Mononuclear cell (primary cell): ENCODE data around the gene POP5. TPM values are rescaled to one million over a fixed set of nuclear protein-coding genes. Genes with fewer than 3 reads are reported as not detected.
"Not testable (repeated sequence)": the region's sequence is repeated elsewhere in the genome, so short reads cannot be mapped to it uniquely, and the experiment has no call there.

Source experiments
- H3K27me3 ChIP-seq: 2 replicates; pipeline ENCODE4 v1.6.0; 2011; ENCODE audit warnings: low read length, control low read depth; ENCODE audit not compliant: insufficient read depth
- H3K4me1 ChIP-seq: 2 replicates; pipeline ENCODE4 v1.5.1; 2011; ENCODE audit warnings: mild to moderate bottlenecking, low read length, control low read depth; ENCODE audit not compliant: insufficient read depth
- H3K4me3 ChIP-seq: 2 replicates; pipeline ENCODE4 v1.5.1; 2011; ENCODE audit warnings: mild to moderate bottlenecking, low read length, moderate library complexity
- H3K9me3 ChIP-seq: 2 replicates; pipeline ENCODE4 v1.5.1; 2011; ENCODE audit warnings: low read depth, mild to moderate bottlenecking, control low read depth, low read length
- total RNA-seq: library from RNA; depleted of rRNA; stranded (reverse); fragments of >200 nt; gene quantifications from one replicate; pipeline ENCODE4 v1.2.3, GENCODE V29; 2012

POP5 gene
- total RNA-seq, 1 donor, result 12.7 TPM

GRCh38 chr12:120534703-120535655 is 46.2 kb downstream of the POP5 start:
- peaks cover 68% of the 10 kb centered on the region for H3K4me1 ChIP-seq
- H3K27me3 ChIP-seq, result no peaks in the 10 kb centered on the region
- H3K4me3 ChIP-seq, result peak overlapping the region; percentile 97
- no peaks in the 10 kb centered on the region for H3K9me3 ChIP-seq

DNA sequence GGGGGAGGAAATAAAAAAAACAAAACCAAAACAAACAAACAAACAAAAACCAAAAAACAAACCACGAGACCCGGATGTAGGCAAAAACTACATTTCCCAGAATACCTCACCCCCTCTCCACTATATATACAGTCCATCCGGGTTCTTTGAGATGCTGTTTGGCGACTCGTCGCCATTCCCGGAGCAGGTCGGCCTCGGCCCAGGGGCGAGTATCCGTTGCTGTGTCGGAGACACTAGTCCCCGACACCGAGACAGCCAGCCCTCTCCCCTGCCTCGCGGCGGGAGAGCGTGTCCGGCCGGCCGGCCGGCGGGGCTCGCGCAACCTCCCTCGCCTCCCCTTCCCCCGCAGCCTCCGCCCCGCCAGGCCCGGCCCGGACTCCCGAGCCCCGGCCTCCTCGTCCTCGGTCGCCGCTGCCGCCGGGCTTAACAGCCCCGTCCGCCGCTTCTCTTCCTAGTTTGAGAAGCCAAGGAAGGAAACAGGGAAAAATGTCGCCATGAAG is 46.9 kb downstream of the POP5 start, which contains the start of gene RNF10:
TSS of gene RNF10 (plus strand) at position 154 of the 500 bp plus-strand sequence. CDS start 456 bp downstream, outside the sequence.
- H3K4me3 ChIP-seq, result peak within 1 kb of the TSS; percentile 97
- no peaks in the 10 kb centered on the region for H3K9me3 ChIP-seq
- no peaks in the 10 kb centered on the region for H3K27me3 ChIP-seq
- H3K4me1 ChIP-seq, result peaks cover 68% of the 10 kb centered on the region

- Histone ChIP-seq H3K4me1 (peaks cover 61% of the 10 kb centered on the region), H3K27me3 (no peaks in the 10 kb centered on the region), H3K4me3 (no peak overlapping the region), H3K9me3 (no peaks in the 10 kb centered on the region)
These were observed 48.4 kb downstream of the POP5 start for GRCh38 chr12:120532701-120533238.

DNA sequence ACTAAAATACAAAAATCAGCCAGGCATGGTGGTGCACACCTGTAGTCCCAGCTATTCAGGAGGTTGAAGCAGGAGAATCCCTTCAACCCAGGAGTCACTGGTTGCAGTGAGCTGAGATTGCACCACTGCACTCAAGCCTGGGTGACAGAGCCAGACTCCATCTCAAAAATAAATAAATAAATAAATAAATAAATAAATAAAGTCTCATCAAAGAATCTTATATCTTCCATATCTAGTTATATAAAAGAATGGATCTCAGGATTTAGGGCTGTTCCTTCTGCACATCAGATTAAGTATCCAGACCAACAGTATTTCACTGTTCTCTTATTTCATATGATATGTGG is 50.8 kb downstream of the POP5 start:
- not testable (repeated sequence) for H3K27me3 ChIP-seq, H3K9me3 ChIP-seq, H3K4me3 ChIP-seq
- H3K4me1 ChIP-seq, result peaks cover 38% of the 10 kb centered on the region

DNA sequence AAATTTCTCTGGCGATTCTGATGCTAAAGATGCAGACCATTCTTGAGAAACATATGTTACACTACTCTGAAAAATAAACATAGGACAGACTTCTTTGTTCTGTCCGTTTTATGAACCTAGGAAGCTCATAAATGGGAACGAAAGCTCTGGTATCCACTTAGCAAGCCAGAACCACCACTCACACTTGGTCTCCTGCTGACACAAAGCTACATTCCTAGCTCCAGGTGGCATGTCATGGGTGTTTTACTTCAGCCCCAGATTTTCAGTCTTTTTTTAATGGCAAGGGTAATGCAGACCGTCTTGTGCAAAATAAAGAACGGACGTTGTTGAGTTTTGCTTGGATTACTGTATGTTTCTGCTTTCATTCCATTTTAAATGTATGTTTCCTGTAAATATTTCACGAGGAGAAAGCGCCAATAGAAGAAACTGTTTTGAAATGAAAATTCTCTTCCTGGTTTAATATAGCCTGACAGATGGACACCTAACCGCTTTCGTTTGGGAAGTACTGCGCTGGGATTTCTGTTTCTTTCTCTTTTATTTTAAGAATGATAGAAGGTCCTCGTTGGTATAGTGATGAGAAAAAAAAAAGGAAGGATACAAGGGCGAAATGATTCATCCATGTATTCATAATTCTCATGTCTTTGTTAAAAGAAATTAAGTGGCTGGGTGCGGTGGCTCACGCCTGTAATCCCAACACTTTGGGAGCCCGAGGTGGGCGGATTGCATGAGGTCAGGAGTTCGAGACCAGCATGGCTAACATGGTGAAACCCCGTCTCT is 51.4 kb downstream of the POP5 start:
- peak overlapping the region; percentile 97 for H3K4me3 ChIP-seq
- H3K4me1 ChIP-seq, result peaks cover 32% of the 10 kb centered on the region
- H3K9me3 ChIP-seq, result no peaks in the 10 kb centered on the region
- no peaks in the 10 kb centered on the region for H3K27me3 ChIP-seq

DNA sequence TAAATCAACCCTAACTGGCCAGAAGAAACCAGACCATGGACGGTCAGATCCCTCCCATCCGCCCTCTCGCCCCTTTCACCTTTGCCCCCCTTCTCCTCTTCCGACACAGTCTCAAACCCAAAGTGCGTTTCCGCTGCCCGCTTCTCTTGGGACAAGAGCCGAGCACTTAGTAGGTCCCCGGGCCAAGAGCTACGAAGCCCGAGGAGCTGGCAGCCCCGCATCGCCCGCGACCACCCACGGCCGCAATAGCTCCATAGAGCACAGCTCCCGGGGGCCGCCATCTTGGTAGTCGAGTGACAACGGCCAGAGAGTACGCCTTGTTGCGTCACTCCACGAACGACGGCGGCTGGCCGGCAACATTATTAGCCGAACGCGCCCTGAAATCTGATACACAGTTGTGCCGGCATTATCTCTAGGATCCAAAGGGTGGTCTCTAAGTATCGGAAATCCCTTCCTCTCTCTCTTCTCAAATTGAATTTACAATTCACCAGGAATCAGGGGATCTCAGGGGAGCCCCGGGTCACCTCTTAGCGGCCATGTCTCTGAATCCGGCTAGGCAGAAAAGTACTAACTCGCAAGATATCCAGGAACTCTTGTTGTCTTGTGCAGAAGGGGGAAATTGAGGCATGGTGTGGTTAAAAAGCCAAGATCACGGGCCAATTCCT is 52.2 kb downstream of the POP5 start, which contains the start of gene COQ5:
TSS of gene COQ5 (minus strand) at position 298 of the 665 bp plus-strand sequence. CDS start at position 281, 17 bp downstream.
- no peaks in the 10 kb centered on the region for H3K9me3 ChIP-seq
- peak within 1 kb of the TSS; percentile 97 for H3K4me3 ChIP-seq
- peaks cover 32% of the 10 kb centered on the region for H3K4me1 ChIP-seq
- no peaks in the 10 kb centered on the region for H3K27me3 ChIP-seq

Other genes starting within 250 kb of the POP5 start
- not detected for gene MSI1, start 212.2 kb downstream of the POP5 start, total RNA-seq
- gene COX6A1, start 143.3 kb downstream of the POP5 start, total RNA-seq, result 138 TPM
- gene TRIAP1, start 135.0 kb downstream of the POP5 start, total RNA-seq, result 25.6 TPM
- 11.0 TPM for gene GATC, start 135.0 kb downstream of the POP5 start, total RNA-seq
- 84.7 TPM for gene SRSF9, start 111.7 kb downstream of the POP5 start, total RNA-seq
- 34.0 TPM for gene DYNLL1, start 85.3 kb downstream of the POP5 start, total RNA-seq
- gene COQ5, start 52.2 kb downstream of the POP5 start, total RNA-seq, result 4.5 TPM
- 218 TPM for gene RNF10, start 47.0 kb downstream of the POP5 start, total RNA-seq
- gene CABP1, start 59.2 kb upstream of the POP5 start, total RNA-seq, result not detected
- gene MLEC, start 105.7 kb upstream of the POP5 start, total RNA-seq, result 11.5 TPM
- gene UNC119B, start 129.1 kb upstream of the POP5 start, total RNA-seq, result 5.6 TPM
- gene ACADS, start 144.4 kb upstream of the POP5 start, total RNA-seq, result 6.6 TPM